ENCODE results near the gene RNASET2. TPM values are rescaled to one million over a fixed set of nuclear protein-coding genes. Genes with fewer than 3 reads are reported as not detected.

Gene RNASET2
- total RNA-seq = 32.8 TPM

DNA sequence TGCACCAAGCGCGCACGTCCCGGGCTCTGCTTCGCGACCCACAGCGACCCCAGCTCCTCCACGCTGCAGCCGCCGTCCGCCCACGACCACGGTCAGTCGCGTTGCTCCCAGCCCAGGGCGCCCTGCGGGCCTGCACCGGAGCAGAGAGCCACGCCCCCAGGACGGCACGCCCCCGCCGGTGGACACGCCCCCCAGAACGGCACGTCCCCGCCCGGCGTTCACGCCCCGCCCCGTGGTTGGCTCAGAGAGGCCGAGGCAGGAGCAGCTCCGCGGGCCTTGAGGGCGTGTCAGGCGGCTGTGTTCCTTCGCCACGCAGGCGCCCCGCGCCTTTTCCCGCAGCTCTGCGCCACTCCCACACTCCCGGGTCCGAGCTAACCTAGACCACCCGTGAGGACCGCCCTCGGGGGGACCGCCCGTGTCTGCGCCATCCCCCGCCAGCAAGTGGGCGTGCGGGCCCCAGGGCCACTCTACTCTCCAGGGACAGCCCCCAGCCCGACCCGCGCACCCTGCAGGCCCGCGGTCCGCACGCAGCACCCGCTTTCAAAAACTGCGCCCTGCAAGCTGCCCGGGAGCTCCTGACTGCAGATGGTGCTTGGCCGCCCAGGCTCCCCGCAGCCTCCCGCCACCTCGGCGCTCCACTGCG, at the start of gene RNASET2:
Gene RNASET2, minus strand, starts transcription at position 107 of the 643 bp plus-strand sequence. CDS start 368 bp downstream, outside the sequence.
- peak; percentile 69 for DNase-seq

GRCh38 chr6:167005350-167006159, 49.2 kb upstream of the RNASET2 start:
- DNase-seq = no peak

DNA sequence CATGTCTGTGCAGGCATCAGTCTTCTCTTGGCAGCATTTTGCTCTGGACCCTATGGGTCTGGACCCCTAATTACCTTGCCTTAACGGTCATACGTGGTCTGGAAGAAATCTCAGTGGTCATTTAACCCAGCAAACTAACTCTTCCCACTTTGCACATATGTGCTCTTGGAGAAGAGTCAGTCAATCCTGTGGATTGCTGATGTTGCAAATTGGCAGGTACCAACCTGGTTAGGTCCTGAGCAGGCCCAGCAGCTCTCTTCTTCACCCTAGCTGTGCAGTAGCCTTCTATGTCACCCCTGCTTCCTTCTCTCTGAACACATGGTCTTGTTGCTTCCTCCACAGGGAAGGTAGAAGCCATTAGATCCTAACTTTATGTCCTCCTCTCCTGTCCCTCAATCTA, 44.4 kb upstream of the RNASET2 start:
- DNase-seq = no peak

GRCh38 chr6:166999884-167000253, 43.5 kb upstream of the RNASET2 start:
- DNase-seq = no peak

DNA sequence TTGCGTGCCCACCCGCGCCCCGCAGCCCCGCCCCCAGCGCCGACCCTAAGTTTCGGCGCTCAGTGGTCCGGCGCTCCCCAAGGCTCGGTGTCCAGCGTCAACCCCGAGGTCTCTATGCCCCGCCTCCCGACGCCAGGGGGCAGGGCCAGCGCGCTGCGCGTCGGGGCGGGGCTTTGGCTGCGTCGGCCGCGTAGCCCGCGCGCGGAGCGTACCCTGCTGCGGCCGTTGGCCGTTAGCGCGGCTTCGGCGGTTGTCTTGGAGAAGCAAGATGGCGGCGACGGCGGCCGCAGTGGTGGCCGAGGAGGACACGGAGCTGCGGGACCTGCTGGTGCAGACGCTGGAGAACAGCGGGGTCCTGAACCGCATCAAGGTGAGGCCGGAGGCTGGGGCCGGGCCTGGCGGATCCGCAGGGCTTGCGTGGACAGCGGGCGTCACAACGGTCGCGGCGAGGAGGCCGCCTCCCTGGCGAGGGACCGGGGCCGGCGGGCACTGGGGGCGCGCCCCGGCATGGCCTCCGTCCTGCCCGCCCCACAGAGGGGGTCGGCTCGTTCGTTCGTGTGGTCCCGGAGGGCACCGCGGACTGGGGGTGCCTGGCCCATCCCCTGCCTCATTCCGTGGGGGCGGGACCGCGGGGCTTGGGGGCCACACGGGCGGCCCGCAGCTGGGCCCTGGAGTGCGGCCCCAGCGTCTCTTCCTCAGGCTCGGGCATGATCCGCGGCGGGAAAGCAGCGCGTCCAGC, 43.0 kb upstream of the RNASET2 start, which contains the start of gene CEP43:
Gene CEP43, plus strand, starts transcription at position 253 of the 739 bp plus-strand sequence. Its CDS starts 16 bp downstream, at position 269.
- DNase-seq = peak; percentile 96

- DNase-seq = no peak
Measured at GRCh38 chr6:166998256-166999144, 42.1 kb upstream of the RNASET2 start.

- DNase-seq = no peak
Measured at GRCh38 chr6:166997768-166998255, 41.5 kb upstream of the RNASET2 start.

GRCh38 chr6:166997348-166997747, 41.0 kb upstream of the RNASET2 start:
- DNase-seq = no peak

- no peak for DNase-seq
Measured at GRCh38 chr6:166996406-166996805, 40.1 kb upstream of the RNASET2 start.

GRCh38 chr6:166989427-166990032, 33.2 kb upstream of the RNASET2 start:
- no peak for DNase-seq

DNA sequence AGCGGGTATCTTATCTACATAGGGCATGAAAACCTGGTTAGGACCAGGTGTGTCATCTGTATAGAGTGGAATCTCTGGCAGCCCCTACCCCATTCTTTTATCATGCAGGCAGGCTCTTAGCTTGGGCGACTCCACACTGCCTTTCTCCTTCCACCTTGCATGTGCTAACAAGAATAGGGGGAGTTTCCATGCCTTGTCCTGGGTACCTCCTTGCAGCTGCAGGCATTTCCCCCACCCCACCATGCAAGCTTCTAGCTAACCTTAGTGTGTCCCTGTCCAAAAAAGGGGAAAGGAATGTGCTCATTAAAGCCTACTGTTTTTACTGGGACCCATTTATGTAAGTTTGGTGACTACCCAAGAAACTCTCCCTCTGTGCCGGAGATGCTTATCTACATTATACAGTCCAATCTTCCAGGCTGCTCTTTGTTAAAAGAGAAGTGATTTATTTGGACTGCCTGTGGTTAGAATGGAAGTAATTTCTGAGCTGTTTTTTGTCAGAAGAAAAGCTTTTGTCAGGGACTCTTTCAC, 32.4 kb upstream of the RNASET2 start:
- no peak for DNase-seq

DNA sequence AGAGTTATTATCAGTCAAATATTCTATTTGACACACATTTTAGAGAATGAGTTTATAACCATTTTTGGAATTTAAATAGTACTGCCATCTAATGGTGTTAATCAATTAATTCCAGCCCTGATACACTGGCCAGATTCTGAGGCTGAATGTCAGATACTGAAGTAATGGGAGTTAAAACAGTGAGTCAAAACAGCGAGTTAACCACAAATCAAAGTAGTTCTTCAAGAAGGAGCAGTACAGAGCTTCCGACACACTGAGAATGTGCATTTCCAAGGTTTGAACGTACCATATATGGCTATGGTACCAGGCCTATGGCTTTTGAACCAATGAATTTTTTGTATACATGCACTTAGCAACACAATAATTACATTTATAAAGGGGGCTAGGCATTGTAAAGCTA, 31.6 kb upstream of the RNASET2 start:
- no peak for DNase-seq

- no peak for DNase-seq
Measured at GRCh38 chr6:166987448-166987847, 31.1 kb upstream of the RNASET2 start.

DNA sequence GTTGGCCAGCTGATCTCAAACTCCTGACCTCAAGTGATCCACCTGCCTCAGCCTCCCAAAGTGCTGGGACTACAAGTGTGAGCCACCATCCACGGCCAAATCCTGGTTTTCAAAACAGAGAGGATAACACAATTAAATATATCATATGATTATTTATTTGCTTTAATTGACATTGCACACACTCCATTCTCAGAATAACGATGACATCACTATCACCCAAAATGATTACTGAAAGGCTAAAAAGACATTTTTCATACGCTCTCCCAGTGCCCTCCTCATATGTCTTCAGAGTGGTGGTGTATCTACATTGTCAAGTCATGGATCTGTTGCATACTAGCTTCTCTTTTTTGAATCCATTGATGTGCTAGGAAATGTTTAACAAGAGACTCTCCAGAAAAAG, 24.4 kb upstream of the RNASET2 start:
- no peak for DNase-seq

DNA sequence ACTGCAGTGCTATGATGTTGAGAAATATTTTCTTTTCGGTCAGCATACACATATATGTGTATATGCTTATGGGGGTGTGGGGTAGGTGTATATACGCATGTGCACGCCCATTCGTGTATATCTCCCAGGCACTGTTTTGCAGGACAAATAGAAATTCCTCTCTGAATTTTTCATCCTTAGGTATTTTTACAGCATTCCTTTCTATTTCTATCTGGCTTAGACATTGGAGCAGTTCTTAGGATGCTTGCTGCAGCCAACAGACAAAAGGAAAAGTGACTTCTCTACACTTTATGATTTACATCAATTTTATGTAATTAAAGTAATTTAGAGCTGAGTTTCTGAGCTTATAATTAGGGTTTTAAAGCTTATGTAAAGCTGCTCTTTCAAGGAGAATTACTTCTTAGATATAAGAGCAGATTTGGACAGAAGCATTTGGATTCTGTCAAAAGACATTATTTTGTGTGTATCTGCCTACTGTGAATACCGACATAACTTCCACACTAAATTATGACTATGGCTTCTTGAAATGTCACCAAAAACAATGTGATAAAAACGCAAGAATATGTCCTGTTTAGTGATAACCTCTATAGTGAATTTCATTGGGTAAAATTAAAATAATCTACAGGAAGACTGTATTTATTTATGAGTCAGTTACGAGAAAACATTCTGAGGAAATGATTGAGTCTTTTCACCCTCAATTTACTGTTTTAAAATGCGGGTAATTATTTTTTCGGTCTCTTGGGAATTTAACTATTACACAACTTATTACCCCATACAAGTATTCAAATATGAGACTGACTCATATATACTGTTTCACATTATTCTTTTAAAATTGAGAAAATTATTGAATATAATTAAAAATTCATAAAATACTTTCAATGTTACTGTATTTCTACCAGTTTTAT, 21.5 kb upstream of the RNASET2 start:
- no peak for DNase-seq

GRCh38 chr6:166976636-166977035, 20.3 kb upstream of the RNASET2 start:
- DNase-seq = no peak

GRCh38 chr6:166972101-166972500, 15.8 kb upstream of the RNASET2 start:
- no peak for DNase-seq

GRCh38 chr6:166971271-166971670, 14.9 kb upstream of the RNASET2 start:
- no peak for DNase-seq

- no peak for DNase-seq
Measured at GRCh38 chr6:166970776-166971175, 14.4 kb upstream of the RNASET2 start.

DNA sequence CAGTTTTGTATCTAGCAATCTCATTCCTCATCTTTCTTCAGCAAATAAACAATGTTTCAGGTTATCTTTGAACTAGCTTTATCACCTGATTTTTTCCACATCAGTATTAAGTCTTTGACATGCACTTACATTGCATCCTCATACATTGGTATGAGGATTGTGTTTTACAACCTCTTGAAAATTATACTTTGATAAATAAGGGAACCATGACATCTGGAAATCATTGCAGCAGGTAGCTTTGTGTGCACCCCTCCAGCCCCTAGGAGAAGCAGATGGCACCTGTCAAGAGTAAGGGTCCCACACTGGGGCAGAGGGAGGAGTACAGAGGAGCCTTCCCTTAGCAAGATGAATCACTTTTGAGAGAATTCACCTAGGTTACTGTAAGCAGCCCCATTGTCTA, 13.7 kb upstream of the RNASET2 start:
- DNase-seq = no peak
